GM12878 (cell line): ENCODE measurements around the gene EPB41L4A. TPM values are rescaled to one million over a fixed set of nuclear protein-coding genes. Genes with fewer than 3 reads are reported as not detected.

Experiments
- ATAC-seq: fragments of 200-7000 bp; cut with Tn5 transposase; 3 replicates; pipeline ENCODE4 v1.9.1; 2020; ENCODE audit warnings: mild to moderate bottlenecking, moderate library complexity
- BruUV-seq: library from RNA; stranded (reverse); fragments of 400-500 nt; replicated peaks from 2 replicates; lab custom pipeline; 2021; lab: Mats Ljungman, UMichigan
- CTCF ChIA-PET: fragments of 300-600 bp; sonication (Branson Sonifier 250); formaldehyde crosslinking; extraction: SDS; loops from one replicate; lab custom pipeline; 2021; ENCODE audit warnings: inconsistent platforms; lab: Yijun Ruan, JAX
- POLR2A ChIA-PET: fragments of 350-600 bp; formaldehyde crosslinking; extraction: SDS; loops from one replicate; lab custom pipeline; 2021; ENCODE audit warnings: inconsistent platforms; lab: Charles Lee
- RAD21 ChIA-PET: fragments of 300-600 bp; sonication (Branson Sonifier 250); formaldehyde crosslinking; loops from one replicate; lab custom pipeline; 2023; ENCODE audit warnings: antibody characterized with exemption; ENCODE audit not compliant: unreplicated experiment; lab: Charles Lee
- SMC1A ChIA-PET: fragments of 300-600 bp; sonication (Branson Sonifier 250); formaldehyde crosslinking; loops from one replicate; lab custom pipeline; 2023; ENCODE audit not compliant: unreplicated experiment, uncharacterized antibody; lab: Charles Lee
- DNase-seq: peaks from one replicate; pipeline ENCODE4 v3.0.0-alpha.2; 2011; ENCODE audit warnings: low read depth, low spot score
- FAIRE-seq: peaks from 3 replicates; lab custom pipeline; 2011; peaks lifted over from hg19 to GRCh38; lab: Jason Lieb, UNC
- H2AFZ ChIP-seq: 2 replicates; pipeline ENCODE4 v1.6.0; 2011; ENCODE audit warnings: low read depth, low read length, control low read depth; ENCODE audit not compliant: control insufficient read depth
- H3K27ac ChIP-seq: 2 replicates; pipeline ENCODE4 v1.5.1; 2011; ENCODE audit warnings: control low read depth; ENCODE audit not compliant: control insufficient read depth, insufficient read depth
- H3K27me3 ChIP-seq, 2 experiments: replicated peaks in 1 of 2; 2 replicates each; pipeline versions ENCODE4 v1.6.0 to v1.6.1; 2011; ENCODE audit warnings: low read length in 1 of 2; ENCODE audit not compliant: control insufficient read depth in 2 of 2, insufficient read depth in 2 of 2
- H3K36me3 ChIP-seq, 2 experiments: 2 replicates each; pipeline ENCODE4 v1.5.1; 2011; ENCODE audit warnings: low read length in 1 of 2; ENCODE audit not compliant: control insufficient read depth in 2 of 2, insufficient read depth in 2 of 2
- H3K4me1 ChIP-seq: 2 replicates; pipeline ENCODE4 v1.6.1; 2011; ENCODE audit warnings: mild to moderate bottlenecking, low read length, moderate library complexity, mixed read lengths; ENCODE audit not compliant: control insufficient read depth, insufficient read depth
- H3K4me2 ChIP-seq: 2 replicates; pipeline ENCODE4 v1.6.0; 2011; ENCODE audit warnings: control low read depth; ENCODE audit not compliant: control insufficient read depth, insufficient read depth
- H3K4me3 ChIP-seq: fragments of 200-600 bp; sonication (generic); 2 replicates; pipeline ENCODE4 v1.5.1; 2016
- H3K79me2 ChIP-seq: 2 replicates; pipeline ENCODE4 v1.6.0; 2011; ENCODE audit warnings: low read length; ENCODE audit not compliant: control insufficient read depth, insufficient read depth
- H3K9ac ChIP-seq: 2 replicates; pipeline ENCODE4 v1.8.0; 2011; ENCODE audit warnings: low read length, control low read depth, mixed read lengths; ENCODE audit not compliant: control insufficient read depth, insufficient read depth
- H3K9me3 ChIP-seq: replicated peaks from 3 replicates; pipeline ENCODE4 v1.5.1; 2011; ENCODE audit warnings: mild to moderate bottlenecking, low read length; ENCODE audit not compliant: control insufficient read depth, insufficient read depth
- H4K20me1 ChIP-seq: 2 replicates; pipeline ENCODE4 v1.6.0; 2011; ENCODE audit not compliant: control insufficient read depth, insufficient read depth
- POLR2A ChIP-seq: IDR thresholded peaks from 2 replicates; pipeline ENCODE4 v1.6.1; 2011; ENCODE audit warnings: low read depth, mild to moderate bottlenecking, low read length
- ZSCAN29 ChIP-seq: fragments of 450-650 bp; IDR thresholded peaks from 2 replicates; pipeline ENCODE4 v1.6.1; 2017; ENCODE audit warnings: mild to moderate bottlenecking, moderate library complexity
- WGBS: methylation state at CpG from one replicate; pipeline ENCODE4 v1.1.6; 2016; ENCODE audit warnings: low lambda C conversion rate; ENCODE audit not compliant: insufficient replicate concordance, insufficient coverage; ENCODE audit errors: missing lambda C conversion rate; 5-methylcytosine and 5-hydroxymethylcytosine counted together
- in situ Hi-C: fragments of 300-500 bp; cut with MboI; formaldehyde crosslinking; loops from 9 replicates; pipeline ENCODE4 v1.14.3; 2018; ENCODE audit warnings: mixed read lengths
- intact Hi-C: fragments of 100-400 bp; cut with micrococcal nuclease; formaldehyde crosslinking; loops from one replicate; pipeline ENCODE4 v1.14.2; 2022; ENCODE audit not compliant: unreplicated experiment
- polyA plus RNA-seq, 11 experiments: library from polyadenylated mRNA; depleted of rRNA in 4 of 11; unstranded in 6 of 11; stranded (reverse) in 5 of 11; fragments of >200 nt; fragmentation: Nextera tagmentation in 4 of 11; fragmentation: Illumina TruSeq in 1 of 11; extraction: Ambion mirVana in 4 of 11; extraction: Trizol in 1 of 11; gene quantifications; 1 replicate in 1 of 11; 2 replicates in 10 of 11; pipeline versions ENCODE4 v1.2.1 to v1.2.3, GENCODE V29; 2011 to 2016; ENCODE audit warnings: inconsistent platforms in 2 of 11, missing spikeins in 2 of 11, low read depth in 1 of 11
- total RNA-seq, 4 experiments: library from RNA; depleted of rRNA in 3 of 4; stranded (reverse); fragments of >200 nt in 3 of 4; fragmentation: Illumina TruSeq in 1 of 4; extraction: Trizol in 1 of 4; gene quantifications; 2 replicates each; pipeline versions ENCODE4 v1.2.1 to v1.2.3, GENCODE V29; 2013 to 2021
- TF ChIP-seq, protein P1 (sequence below): fragments of 450-650 bp; IDR thresholded peaks from 2 replicates; pipeline ENCODE4 v1.6.1; 2014; ENCODE audit warnings: mild to moderate bottlenecking
- TF ChIP-seq, protein P2 (sequence below): fragments of 450-650 bp; IDR thresholded peaks from 2 replicates; pipeline ENCODE4 v1.6.1; 2018; ENCODE audit warnings: mild to moderate bottlenecking, low read depth, moderate library complexity; ENCODE audit not compliant: partially characterized antibody
- TF ChIP-seq, protein P3 (sequence below): IDR thresholded peaks from 2 replicates; pipeline ENCODE4 v1.6.1; 2012; ENCODE audit warnings: improper control_type of control experiment, low read depth, low read length; ENCODE audit not compliant: insufficient replicate concordance
- TF ChIP-seq, protein P4 (sequence below): IDR thresholded peaks from 2 replicates; pipeline ENCODE4 v1.6.1; 2011; ENCODE audit warnings: low read depth, mild to moderate bottlenecking, low read length, moderate library complexity, borderline replicate concordance; ENCODE audit errors: extremely low read depth
- TF ChIP-seq, protein P5 (sequence below), 3 experiments: IDR thresholded peaks in 2 of 3; conservative IDR thresholded peaks in 1 of 3; 2 replicates each; pipeline ENCODE4 v1.5.1; 2011; ENCODE audit warnings: low read depth in 3 of 3, low read length in 3 of 3, mild to moderate bottlenecking in 3 of 3, control low read depth in 2 of 3, moderate library complexity in 2 of 3, inconsistent platforms in 1 of 3, mixed read lengths in 1 of 3; ENCODE audit not compliant: control insufficient read depth in 2 of 3, insufficient read depth in 1 of 3; ENCODE audit errors: extremely low read depth in 1 of 3
- TF ChIP-seq, protein P6 (sequence below): fragments of 450-650 bp; IDR thresholded peaks from 2 replicates; pipeline ENCODE4 v1.6.1; 2017; ENCODE audit warnings: borderline replicate concordance

EPB41L4A gene
- total and polyA plus RNA-seq, 10 of the 15 experiments (the other 5 are each of a cell fraction or from before 2014, with no cell fraction given): 0.10 to 0.67 (median 0.30) TPM

DNA sequence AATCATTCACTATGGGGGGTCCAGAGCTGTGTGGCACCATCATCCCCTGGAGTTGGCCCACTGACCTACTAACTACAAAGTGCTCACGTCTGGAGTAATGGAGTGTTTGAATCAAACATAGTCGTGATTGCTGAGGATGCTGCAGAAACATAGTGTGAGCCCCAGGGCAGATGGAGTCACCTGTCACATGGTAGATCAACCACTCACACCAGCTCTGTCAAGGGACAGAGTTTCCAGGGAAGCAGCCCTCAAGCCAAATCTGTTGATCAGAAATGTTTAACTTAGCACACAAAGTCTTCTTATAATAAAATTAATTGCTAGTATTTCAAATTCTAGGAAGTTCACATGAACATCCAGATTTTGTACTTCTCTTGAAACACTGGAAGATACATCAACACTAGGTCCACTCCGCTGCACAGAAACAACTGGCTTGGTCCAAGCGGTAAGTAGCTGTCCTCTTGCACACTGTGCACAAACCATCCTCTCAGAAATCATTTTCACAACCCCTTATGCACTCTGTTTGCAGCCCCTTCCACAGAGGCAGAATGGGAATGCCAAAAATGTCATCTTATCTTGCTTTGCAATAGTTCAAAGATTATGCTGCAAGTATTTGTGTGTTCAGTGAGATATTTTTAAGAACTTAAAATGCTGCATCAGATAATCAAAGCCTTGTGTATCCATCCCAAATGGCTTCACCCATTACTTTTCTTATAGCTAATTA lies 191.0 kb downstream of the EPB41L4A start:
- no TSS peak for BruUV-seq
- CTCF ChIA-PET: interaction anchor here (1.1 kb wide), 1 partner anchor 19 kb away, joined by 3 read pairs; no protein-coding TSS in a partner anchor
- no peak overlapping the region for H3K27ac ChIP-seq
- RAD21 ChIA-PET: interaction anchor here (1.1 kb wide), 1 partner anchor 53 kb away, joined by 3 read pairs; no protein-coding TSS in a partner anchor
- no peak overlapping the region for H3K9ac ChIP-seq
- intact Hi-C loops: no loop called here
- no peaks in the 10 kb centered on the region for H3K36me3 ChIP-seq
- H3K27me3 ChIP-seq: no peaks in the 10 kb centered on the region; a peak in 1 of 4 replicates
- H3K4me2 ChIP-seq: no peak overlapping the region
- POLR2A ChIA-PET: no interaction called here
- 51% methylated on average over 4 of the region's 4 CpGs for whole genome bisulfite sequencing
- SMC1A ChIA-PET: interaction anchor here (1.4 kb wide), 2 partner anchors 10 to 22 kb away, joined by 3 to 4 read pairs; no protein-coding TSS in a partner anchor
- H2AFZ ChIP-seq: no peak overlapping the region
- H3K4me1 ChIP-seq: no peaks in the 10 kb centered on the region
- no peak for ATAC-seq
- FAIRE-seq: no peak
- in situ Hi-C loops: no loop called here
- H3K4me3 ChIP-seq: no peak overlapping the region
- H3K79me2 ChIP-seq: no peaks in the 10 kb centered on the region
- H3K9me3 ChIP-seq: no peaks in the 10 kb centered on the region
- DNase-seq: no peak
- no peaks in the 10 kb centered on the region; the same call in 1 of the 2 replicates for H4K20me1 ChIP-seq
- TF ChIP-seq, protein P1, sequence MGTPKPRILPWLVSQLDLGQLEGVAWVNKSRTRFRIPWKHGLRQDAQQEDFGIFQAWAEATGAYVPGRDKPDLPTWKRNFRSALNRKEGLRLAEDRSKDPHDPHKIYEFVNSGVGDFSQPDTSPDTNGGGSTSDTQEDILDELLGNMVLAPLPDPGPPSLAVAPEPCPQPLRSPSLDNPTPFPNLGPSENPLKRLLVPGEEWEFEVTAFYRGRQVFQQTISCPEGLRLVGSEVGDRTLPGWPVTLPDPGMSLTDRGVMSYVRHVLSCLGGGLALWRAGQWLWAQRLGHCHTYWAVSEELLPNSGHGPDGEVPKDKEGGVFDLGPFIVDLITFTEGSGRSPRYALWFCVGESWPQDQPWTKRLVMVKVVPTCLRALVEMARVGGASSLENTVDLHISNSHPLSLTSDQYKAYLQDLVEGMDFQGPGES: no peak
- TF ChIP-seq, protein P2, sequence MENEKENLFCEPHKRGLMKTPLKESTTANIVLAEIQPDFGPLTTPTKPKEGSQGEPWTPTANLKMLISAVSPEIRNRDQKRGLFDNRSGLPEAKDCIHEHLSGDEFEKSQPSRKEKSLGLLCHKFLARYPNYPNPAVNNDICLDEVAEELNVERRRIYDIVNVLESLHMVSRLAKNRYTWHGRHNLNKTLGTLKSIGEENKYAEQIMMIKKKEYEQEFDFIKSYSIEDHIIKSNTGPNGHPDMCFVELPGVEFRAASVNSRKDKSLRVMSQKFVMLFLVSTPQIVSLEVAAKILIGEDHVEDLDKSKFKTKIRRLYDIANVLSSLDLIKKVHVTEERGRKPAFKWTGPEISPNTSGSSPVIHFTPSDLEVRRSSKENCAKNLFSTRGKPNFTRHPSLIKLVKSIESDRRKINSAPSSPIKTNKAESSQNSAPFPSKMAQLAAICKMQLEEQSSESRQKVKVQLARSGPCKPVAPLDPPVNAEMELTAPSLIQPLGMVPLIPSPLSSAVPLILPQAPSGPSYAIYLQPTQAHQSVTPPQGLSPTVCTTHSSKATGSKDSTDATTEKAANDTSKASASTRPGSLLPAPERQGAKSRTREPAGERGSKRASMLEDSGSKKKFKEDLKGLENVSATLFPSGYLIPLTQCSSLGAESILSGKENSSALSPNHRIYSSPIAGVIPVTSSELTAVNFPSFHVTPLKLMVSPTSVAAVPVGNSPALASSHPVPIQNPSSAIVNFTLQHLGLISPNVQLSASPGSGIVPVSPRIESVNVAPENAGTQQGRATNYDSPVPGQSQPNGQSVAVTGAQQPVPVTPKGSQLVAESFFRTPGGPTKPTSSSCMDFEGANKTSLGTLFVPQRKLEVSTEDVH: no peak
- TF ChIP-seq POLR2A (no peak), ZSCAN29 (no peak)
- TF ChIP-seq, protein P3, sequence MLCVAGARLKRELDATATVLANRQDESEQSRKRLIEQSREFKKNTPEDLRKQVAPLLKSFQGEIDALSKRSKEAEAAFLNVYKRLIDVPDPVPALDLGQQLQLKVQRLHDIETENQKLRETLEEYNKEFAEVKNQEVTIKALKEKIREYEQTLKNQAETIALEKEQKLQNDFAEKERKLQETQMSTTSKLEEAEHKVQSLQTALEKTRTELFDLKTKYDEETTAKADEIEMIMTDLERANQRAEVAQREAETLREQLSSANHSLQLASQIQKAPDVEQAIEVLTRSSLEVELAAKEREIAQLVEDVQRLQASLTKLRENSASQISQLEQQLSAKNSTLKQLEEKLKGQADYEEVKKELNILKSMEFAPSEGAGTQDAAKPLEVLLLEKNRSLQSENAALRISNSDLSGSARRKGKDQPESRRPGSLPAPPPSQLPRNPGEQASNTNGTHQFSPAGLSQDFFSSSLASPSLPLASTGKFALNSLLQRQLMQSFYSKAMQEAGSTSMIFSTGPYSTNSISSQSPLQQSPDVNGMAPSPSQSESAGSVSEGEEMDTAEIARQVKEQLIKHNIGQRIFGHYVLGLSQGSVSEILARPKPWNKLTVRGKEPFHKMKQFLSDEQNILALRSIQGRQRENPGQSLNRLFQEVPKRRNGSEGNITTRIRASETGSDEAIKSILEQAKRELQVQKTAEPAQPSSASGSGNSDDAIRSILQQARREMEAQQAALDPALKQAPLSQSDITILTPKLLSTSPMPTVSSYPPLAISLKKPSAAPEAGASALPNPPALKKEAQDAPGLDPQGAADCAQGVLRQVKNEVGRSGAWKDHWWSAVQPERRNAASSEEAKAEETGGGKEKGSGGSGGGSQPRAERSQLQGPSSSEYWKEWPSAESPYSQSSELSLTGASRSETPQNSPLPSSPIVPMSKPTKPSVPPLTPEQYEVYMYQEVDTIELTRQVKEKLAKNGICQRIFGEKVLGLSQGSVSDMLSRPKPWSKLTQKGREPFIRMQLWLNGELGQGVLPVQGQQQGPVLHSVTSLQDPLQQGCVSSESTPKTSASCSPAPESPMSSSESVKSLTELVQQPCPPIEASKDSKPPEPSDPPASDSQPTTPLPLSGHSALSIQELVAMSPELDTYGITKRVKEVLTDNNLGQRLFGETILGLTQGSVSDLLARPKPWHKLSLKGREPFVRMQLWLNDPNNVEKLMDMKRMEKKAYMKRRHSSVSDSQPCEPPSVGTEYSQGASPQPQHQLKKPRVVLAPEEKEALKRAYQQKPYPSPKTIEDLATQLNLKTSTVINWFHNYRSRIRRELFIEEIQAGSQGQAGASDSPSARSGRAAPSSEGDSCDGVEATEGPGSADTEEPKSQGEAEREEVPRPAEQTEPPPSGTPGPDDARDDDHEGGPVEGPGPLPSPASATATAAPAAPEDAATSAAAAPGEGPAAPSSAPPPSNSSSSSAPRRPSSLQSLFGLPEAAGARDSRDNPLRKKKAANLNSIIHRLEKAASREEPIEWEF: no peak
- TF ChIP-seq, protein P4, sequence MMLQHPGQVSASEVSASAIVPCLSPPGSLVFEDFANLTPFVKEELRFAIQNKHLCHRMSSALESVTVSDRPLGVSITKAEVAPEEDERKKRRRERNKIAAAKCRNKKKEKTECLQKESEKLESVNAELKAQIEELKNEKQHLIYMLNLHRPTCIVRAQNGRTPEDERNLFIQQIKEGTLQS: no peak
- TF ChIP-seq, protein P5, sequence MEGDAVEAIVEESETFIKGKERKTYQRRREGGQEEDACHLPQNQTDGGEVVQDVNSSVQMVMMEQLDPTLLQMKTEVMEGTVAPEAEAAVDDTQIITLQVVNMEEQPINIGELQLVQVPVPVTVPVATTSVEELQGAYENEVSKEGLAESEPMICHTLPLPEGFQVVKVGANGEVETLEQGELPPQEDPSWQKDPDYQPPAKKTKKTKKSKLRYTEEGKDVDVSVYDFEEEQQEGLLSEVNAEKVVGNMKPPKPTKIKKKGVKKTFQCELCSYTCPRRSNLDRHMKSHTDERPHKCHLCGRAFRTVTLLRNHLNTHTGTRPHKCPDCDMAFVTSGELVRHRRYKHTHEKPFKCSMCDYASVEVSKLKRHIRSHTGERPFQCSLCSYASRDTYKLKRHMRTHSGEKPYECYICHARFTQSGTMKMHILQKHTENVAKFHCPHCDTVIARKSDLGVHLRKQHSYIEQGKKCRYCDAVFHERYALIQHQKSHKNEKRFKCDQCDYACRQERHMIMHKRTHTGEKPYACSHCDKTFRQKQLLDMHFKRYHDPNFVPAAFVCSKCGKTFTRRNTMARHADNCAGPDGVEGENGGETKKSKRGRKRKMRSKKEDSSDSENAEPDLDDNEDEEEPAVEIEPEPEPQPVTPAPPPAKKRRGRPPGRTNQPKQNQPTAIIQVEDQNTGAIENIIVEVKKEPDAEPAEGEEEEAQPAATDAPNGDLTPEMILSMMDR (IDR thresholded peaks at IDR 0.05 in 2 of 3, conservative IDR thresholded peaks at IDR 0.05 in 1 of 3; ENCODE audit: control insufficient read depth in 2 of 3, extremely low read depth in 1 of 3, insufficient read depth in 1 of 3, low read depth in 3 of 3, low read length in 3 of 3): no peak
- TF ChIP-seq, protein P6, sequence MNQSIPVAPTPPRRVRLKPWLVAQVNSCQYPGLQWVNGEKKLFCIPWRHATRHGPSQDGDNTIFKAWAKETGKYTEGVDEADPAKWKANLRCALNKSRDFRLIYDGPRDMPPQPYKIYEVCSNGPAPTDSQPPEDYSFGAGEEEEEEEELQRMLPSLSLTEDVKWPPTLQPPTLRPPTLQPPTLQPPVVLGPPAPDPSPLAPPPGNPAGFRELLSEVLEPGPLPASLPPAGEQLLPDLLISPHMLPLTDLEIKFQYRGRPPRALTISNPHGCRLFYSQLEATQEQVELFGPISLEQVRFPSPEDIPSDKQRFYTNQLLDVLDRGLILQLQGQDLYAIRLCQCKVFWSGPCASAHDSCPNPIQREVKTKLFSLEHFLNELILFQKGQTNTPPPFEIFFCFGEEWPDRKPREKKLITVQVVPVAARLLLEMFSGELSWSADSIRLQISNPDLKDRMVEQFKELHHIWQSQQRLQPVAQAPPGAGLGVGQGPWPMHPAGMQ: no peak
